HEK293 (cell line): Measurements from ENCODE around the gene DLG1.
A peak's percentile ranks its signal among the peaks of the same experiment; 100 is the strongest.

Experiments used
- CTCF ChIA-PET: fragments of 350-600 bp; formaldehyde crosslinking; extraction: SDS; loops from one replicate; lab custom pipeline; 2021; ENCODE audit warnings: antibody characterized with exemption; lab: Yijun Ruan, JAX
- POLR2A ChIA-PET: fragments of 300-600 bp; formaldehyde crosslinking; extraction: SDS; loops from one replicate; lab custom pipeline; 2020; ENCODE audit warnings: antibody characterized with exemption, inconsistent platforms; lab: Yijun Ruan, JAX
- H3K27ac ChIP-seq: fragments of 200-500 bp; sonication (Bioruptor generic); 2 replicates; pipeline ENCODE4 v1.5.1; 2014; ENCODE audit warnings: low read depth, low read length, control low read depth, inconsistent platforms; ENCODE audit errors: extremely low read depth
- H3K36me3 ChIP-seq, 2 experiments: fragments of 200-500 bp in 1 of 2; sonication (Bioruptor generic) in 1 of 2; 1 replicate in 1 of 2; 2 replicates in 1 of 2; pipeline ENCODE4 v1.5.1; 2014 to 2017; ENCODE audit warnings: inconsistent platforms in 2 of 2, low read length in 2 of 2; ENCODE audit not compliant: control insufficient read depth in 2 of 2, insufficient read depth in 1 of 2
- H3K4me1 ChIP-seq: fragments of 200-500 bp; sonication (Bioruptor generic); 2 replicates; pipeline ENCODE4 v1.5.1; 2014; ENCODE audit warnings: mild to moderate bottlenecking, low read length, inconsistent platforms; ENCODE audit not compliant: control insufficient read depth, insufficient read depth
- H3K4me3 ChIP-seq: 2 replicates; pipeline ENCODE4 v1.5.1; 2011; ENCODE audit warnings: low read depth, mild to moderate bottlenecking, control low read depth, low read length, moderate library complexity
- H3K9me3 ChIP-seq: fragments of 200-500 bp; sonication (Bioruptor generic); 2 replicates; pipeline ENCODE4 v1.5.1; 2014; ENCODE audit warnings: low read depth, low read length, inconsistent platforms; ENCODE audit not compliant: control insufficient read depth, insufficient read depth
- GLI2 ChIP-seq: fragments of 450-650 bp; formaldehyde crosslinking; IDR thresholded peaks from 2 replicates; pipeline ENCODE4; 2017; ENCODE audit warnings: missing biosample characterization, missing genetic modification characterization, low read depth, borderline replicate concordance
- HOXC10 ChIP-seq: sonication (generic); formaldehyde crosslinking; IDR thresholded peaks from 2 replicates; pipeline ENCODE4 v1.8.1; 2023; ENCODE audit warnings: mild to moderate bottlenecking, missing genetic modification reagents
- ZBTB20 ChIP-seq: fragments of 450-650 bp; formaldehyde crosslinking; IDR thresholded peaks from 2 replicates; pipeline ENCODE4 v1.5.1; 2016; ENCODE audit warnings: missing biosample characterization, missing genetic modification characterization
- ZNF138 ChIP-seq: fragments of 450-650 bp; formaldehyde crosslinking; IDR thresholded peaks from 2 replicates; pipeline ENCODE4 v1.5.1; 2016; ENCODE audit warnings: missing biosample characterization, missing genetic modification characterization, borderline replicate concordance
- ZNF266 ChIP-seq: fragments of 450-650 bp; formaldehyde crosslinking; IDR thresholded peaks from 2 replicates; pipeline ENCODE4 v1.5.1; 2016; ENCODE audit warnings: missing biosample characterization, missing genetic modification characterization, low read depth
- ZNF311 ChIP-seq: fragments of 450-650 bp; formaldehyde crosslinking; IDR thresholded peaks from 2 replicates; pipeline ENCODE4 v1.5.1; 2017; ENCODE audit warnings: missing biosample characterization, missing genetic modification characterization, borderline replicate concordance
- ZNF366 ChIP-seq: fragments of 450-650 bp; formaldehyde crosslinking; conservative IDR thresholded peaks from 2 replicates; pipeline ENCODE4 v1.5.1; 2016; ENCODE audit warnings: missing biosample characterization, missing genetic modification characterization
- ZNF404 ChIP-seq: fragments of 450-650 bp; formaldehyde crosslinking; IDR thresholded peaks from 2 replicates; pipeline ENCODE4 v1.5.1; 2017; ENCODE audit warnings: missing biosample characterization, missing genetic modification characterization
- ZNF521 ChIP-seq: fragments of 450-650 bp; formaldehyde crosslinking; IDR thresholded peaks from 2 replicates; pipeline ENCODE4 v1.5.1; 2017; ENCODE audit warnings: missing biosample characterization, mild to moderate bottlenecking, missing genetic modification characterization
- ZNF600 ChIP-seq: fragments of 450-650 bp; formaldehyde crosslinking; IDR thresholded peaks from 2 replicates; pipeline ENCODE4 v1.5.1; 2016; ENCODE audit warnings: missing biosample characterization, missing genetic modification characterization
- ZNF707 ChIP-seq: fragments of 450-650 bp; formaldehyde crosslinking; IDR thresholded peaks from 2 replicates; pipeline ENCODE4 v1.5.1; 2016; ENCODE audit warnings: missing biosample characterization, missing genetic modification characterization
- TF ChIP-seq, protein P1 (sequence below): fragments of 450-650 bp; formaldehyde crosslinking; IDR thresholded peaks from 2 replicates; pipeline ENCODE4 v1.5.1; 2016; ENCODE audit warnings: missing biosample characterization, missing genetic modification characterization
- TF ChIP-seq, protein P2 (sequence below): fragments of 450-650 bp; formaldehyde crosslinking; IDR thresholded peaks from 2 replicates; pipeline ENCODE4 v1.5.1; 2016; ENCODE audit warnings: missing biosample characterization, missing genetic modification characterization, borderline replicate concordance
- TF ChIP-seq, protein P3 (sequence below): fragments of 450-650 bp; formaldehyde crosslinking; IDR thresholded peaks from 2 replicates; pipeline ENCODE4 v1.5.1; 2016; ENCODE audit warnings: missing biosample characterization, missing genetic modification characterization
- TF ChIP-seq, protein P4 (sequence below): sonication (generic); formaldehyde crosslinking; IDR thresholded peaks from 2 replicates; pipeline ENCODE4 v1.8.1; 2022; ENCODE audit warnings: mild to moderate bottlenecking, moderate library complexity, missing genetic modification reagents
- TF ChIP-seq, protein P5 (sequence below): fragments of 450-650 bp; IDR thresholded peaks from 2 replicates; pipeline ENCODE4 v1.5.1; 2018; ENCODE audit warnings: missing biosample characterization, mild to moderate bottlenecking, missing genetic modification characterization
- TF ChIP-seq, protein P6 (sequence below): fragments of 450-650 bp; formaldehyde crosslinking; IDR thresholded peaks from 2 replicates; pipeline ENCODE4 v1.5.1; 2017; ENCODE audit warnings: missing biosample characterization, missing genetic modification characterization

DLG1 gene

DNA sequence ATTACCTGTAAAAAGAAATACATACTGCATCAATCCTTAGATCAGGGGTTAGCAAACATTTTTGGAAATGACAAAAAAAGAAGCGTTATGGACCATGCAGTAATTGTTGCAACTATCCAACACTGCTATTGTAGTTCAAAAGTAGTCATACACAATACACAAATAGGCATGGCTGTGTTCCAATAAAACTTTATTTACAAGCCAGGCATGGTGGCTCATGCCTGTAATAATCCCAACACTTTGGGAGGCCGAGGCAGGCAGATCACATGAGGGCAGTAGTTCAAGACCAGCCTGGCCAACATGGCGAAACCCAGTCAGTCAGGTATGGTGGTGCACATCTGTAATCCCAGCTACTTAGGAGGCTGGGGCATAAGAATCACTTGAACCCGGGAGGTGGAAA is 124.8 kb downstream of the DLG1 start:
- Histone ChIP-seq H3K9me3 (no peaks in the 10 kb centered on the region), H3K4me1 (no peaks in the 10 kb centered on the region; the same call in 1 of the 2 replicates), H3K27ac (no peak overlapping the region), H3K36me3 (no peaks in the 10 kb centered on the region), H3K4me3 (no peak overlapping the region)
- TF ChIP-seq ZNF707 (tag by site-specific recombination) (no peak), ZBTB20 (tag by site-specific recombination) (no peak), ZNF521 (tag by site-specific recombination) (no peak)
- TF ChIP-seq, protein P1, sequence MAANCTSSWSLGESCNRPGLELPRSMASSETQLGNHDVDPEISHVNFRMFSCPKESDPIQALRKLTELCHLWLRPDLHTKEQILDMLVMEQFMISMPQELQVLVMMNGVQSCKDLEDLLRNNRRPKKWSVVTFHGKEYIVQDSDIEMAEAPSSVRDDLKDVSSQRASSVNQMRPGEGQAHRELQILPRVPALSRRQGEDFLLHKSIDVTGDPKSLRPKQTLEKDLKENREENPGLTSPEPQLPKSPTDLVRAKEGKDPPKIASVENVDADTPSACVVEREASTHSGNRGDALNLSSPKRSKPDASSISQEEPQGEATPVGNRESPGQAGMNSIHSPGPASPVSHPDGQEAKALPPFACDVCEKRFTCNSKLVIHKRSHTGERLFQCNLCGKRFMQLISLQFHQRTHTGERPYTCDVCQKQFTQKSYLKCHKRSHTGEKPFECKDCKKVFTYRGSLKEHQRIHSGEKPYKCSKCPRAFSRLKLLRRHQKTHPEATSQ (tag by site-specific recombination), result no peak
- TF ChIP-seq, protein P2, sequence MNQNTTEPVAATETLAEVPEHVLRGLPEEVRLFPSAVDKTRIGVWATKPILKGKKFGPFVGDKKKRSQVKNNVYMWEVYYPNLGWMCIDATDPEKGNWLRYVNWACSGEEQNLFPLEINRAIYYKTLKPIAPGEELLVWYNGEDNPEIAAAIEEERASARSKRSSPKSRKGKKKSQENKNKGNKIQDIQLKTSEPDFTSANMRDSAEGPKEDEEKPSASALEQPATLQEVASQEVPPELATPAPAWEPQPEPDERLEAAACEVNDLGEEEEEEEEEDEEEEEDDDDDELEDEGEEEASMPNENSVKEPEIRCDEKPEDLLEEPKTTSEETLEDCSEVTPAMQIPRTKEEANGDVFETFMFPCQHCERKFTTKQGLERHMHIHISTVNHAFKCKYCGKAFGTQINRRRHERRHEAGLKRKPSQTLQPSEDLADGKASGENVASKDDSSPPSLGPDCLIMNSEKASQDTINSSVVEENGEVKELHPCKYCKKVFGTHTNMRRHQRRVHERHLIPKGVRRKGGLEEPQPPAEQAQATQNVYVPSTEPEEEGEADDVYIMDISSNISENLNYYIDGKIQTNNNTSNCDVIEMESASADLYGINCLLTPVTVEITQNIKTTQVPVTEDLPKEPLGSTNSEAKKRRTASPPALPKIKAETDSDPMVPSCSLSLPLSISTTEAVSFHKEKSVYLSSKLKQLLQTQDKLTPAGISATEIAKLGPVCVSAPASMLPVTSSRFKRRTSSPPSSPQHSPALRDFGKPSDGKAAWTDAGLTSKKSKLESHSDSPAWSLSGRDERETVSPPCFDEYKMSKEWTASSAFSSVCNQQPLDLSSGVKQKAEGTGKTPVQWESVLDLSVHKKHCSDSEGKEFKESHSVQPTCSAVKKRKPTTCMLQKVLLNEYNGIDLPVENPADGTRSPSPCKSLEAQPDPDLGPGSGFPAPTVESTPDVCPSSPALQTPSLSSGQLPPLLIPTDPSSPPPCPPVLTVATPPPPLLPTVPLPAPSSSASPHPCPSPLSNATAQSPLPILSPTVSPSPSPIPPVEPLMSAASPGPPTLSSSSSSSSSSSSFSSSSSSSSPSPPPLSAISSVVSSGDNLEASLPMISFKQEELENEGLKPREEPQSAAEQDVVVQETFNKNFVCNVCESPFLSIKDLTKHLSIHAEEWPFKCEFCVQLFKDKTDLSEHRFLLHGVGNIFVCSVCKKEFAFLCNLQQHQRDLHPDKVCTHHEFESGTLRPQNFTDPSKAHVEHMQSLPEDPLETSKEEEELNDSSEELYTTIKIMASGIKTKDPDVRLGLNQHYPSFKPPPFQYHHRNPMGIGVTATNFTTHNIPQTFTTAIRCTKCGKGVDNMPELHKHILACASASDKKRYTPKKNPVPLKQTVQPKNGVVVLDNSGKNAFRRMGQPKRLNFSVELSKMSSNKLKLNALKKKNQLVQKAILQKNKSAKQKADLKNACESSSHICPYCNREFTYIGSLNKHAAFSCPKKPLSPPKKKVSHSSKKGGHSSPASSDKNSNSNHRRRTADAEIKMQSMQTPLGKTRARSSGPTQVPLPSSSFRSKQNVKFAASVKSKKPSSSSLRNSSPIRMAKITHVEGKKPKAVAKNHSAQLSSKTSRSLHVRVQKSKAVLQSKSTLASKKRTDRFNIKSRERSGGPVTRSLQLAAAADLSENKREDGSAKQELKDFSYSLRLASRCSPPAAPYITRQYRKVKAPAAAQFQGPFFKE (tag by site-specific recombination), result no peak
- TF ChIP-seq, protein P3, sequence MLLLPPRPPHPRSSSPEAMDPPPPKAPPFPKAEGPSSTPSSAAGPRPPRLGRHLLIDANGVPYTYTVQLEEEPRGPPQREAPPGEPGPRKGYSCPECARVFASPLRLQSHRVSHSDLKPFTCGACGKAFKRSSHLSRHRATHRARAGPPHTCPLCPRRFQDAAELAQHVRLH (tag by site-specific recombination), result no peak
- CTCF ChIA-PET, result interaction anchor here (1.2 kb wide), 1 partner anchor 14 kb away, joined by 4 read pairs; no protein-coding TSS in a partner anchor
- POLR2A ChIA-PET, result no interaction called here

DNA sequence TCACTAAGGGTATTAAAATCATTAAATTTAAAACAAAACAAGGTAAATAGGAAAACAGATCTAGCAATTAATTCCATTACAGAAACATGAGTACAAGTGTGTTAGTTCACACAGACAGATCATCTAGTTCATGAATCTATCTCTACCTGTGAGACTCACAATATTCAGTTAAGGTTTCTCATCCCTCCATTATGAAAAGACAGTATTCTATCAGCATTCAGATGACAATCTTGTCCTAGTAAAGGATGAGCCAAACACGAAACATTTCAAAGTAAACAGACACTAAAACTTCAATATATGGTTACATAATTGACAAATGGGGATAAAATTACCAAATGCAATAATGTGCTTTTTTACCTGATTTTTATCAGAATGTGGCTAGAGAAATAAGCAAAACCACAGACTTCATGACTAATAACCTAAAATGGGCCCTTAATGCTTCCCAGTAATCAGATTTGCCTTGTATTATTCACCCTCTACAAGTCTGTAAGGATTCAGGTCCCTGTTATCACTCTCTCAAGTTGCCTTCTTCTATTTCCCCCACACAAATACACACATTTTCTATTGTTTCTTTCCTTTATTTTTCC is 126.8 kb downstream of the DLG1 start:
- CTCF ChIA-PET, result no interaction called here
- H3K4me1 ChIP-seq, result no peaks in the 10 kb centered on the region; the same call in 1 of the 2 replicates
- H3K27ac ChIP-seq, result no peak overlapping the region
- no peaks in the 10 kb centered on the region for H3K9me3 ChIP-seq
- no peak overlapping the region for H3K4me3 ChIP-seq
- no peak for TF ChIP-seq GLI2 (tag by site-specific recombination)
- TF ChIP-seq ZNF366, result peak; percentile 54
- TF ChIP-seq, all 188 proteins: peak for 1
- H3K36me3 ChIP-seq, result no peaks in the 10 kb centered on the region
- POLR2A ChIA-PET, result no interaction called here

DNA sequence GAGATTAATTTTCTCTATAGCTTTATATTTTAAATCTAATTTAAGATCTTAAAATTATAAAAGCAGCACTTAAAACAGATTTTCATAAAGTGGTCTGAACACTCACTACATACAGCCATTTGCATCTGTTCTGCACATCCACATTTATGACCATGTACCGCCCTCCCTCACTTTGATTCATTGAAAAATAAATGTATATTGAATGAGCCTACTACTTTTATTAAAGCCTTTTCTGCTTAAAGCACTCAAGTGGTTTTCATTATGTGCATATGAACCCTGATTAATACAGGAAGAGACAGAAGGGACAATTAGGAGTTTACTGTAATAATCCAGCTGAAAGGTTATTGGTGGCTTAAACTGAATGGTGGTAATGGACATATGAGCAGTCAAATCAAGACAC is 129.4 kb downstream of the DLG1 start:
- ChIA-PET POLR2A (no interaction called here), CTCF (interaction anchor here (1.2 to 2.1 kb wide), 2 partner anchors 18 to 26 kb away, joined by 3 to 5 read pairs; no protein-coding TSS in a partner anchor)
- H3K9me3 ChIP-seq, result no peaks in the 10 kb centered on the region
- H3K4me1 ChIP-seq, result no peaks in the 10 kb centered on the region
- no peak overlapping the region for H3K27ac ChIP-seq
- no peak overlapping the region for H3K4me3 ChIP-seq
- H3K36me3 ChIP-seq, result peaks cover 0 to 3% of the 10 kb centered on the region in 2 experiments; a peak in 1 of 3 replicates
- TF ChIP-seq, protein P4, sequence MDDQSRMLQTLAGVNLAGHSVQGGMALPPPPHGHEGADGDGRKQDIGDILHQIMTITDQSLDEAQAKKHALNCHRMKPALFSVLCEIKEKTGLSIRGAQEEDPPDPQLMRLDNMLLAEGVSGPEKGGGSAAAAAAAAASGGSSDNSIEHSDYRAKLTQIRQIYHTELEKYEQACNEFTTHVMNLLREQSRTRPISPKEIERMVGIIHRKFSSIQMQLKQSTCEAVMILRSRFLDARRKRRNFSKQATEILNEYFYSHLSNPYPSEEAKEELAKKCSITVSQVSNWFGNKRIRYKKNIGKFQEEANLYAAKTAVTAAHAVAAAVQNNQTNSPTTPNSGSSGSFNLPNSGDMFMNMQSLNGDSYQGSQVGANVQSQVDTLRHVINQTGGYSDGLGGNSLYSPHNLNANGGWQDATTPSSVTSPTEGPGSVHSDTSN (CRISPR knock-in tag), result no peak
- no peak for TF ChIP-seq ZNF266 (tag by site-specific recombination)
- TF ChIP-seq ZNF311 (tag by site-specific recombination), result no peak
- TF ChIP-seq, protein P5, sequence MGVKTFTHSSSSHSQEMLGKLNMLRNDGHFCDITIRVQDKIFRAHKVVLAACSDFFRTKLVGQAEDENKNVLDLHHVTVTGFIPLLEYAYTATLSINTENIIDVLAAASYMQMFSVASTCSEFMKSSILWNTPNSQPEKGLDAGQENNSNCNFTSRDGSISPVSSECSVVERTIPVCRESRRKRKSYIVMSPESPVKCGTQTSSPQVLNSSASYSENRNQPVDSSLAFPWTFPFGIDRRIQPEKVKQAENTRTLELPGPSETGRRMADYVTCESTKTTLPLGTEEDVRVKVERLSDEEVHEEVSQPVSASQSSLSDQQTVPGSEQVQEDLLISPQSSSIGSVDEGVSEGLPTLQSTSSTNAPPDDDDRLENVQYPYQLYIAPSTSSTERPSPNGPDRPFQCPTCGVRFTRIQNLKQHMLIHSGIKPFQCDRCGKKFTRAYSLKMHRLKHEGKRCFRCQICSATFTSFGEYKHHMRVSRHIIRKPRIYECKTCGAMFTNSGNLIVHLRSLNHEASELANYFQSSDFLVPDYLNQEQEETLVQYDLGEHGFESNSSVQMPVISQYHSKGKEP (tag by site-specific recombination), result no peak
- no peak for TF ChIP-seq ZNF600
- TF ChIP-seq ZNF138 (tag by site-specific recombination), result no peak
- TF ChIP-seq, protein P6, sequence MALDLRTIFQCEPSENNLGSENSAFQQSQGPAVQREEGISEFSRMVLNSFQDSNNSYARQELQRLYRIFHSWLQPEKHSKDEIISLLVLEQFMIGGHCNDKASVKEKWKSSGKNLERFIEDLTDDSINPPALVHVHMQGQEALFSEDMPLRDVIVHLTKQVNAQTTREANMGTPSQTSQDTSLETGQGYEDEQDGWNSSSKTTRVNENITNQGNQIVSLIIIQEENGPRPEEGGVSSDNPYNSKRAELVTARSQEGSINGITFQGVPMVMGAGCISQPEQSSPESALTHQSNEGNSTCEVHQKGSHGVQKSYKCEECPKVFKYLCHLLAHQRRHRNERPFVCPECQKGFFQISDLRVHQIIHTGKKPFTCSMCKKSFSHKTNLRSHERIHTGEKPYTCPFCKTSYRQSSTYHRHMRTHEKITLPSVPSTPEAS, result no peak
- TF ChIP-seq HOXC10 (CRISPR knock-in tag), result no peak
- no peak for TF ChIP-seq ZNF404 (tag by site-specific recombination)
